WTC11 (cell line): ENCODE measurements around the gene PRCD. TPM values are rescaled to one million over a fixed set of nuclear protein-coding genes. Genes with fewer than 3 reads are reported as not detected.

Experiments
- ATAC-seq: fragments of 200-7000 bp; cut with Tn5 transposase; 2 replicates; pipeline ENCODE4 v1.10.0; 2021; ENCODE audit warnings: mild to moderate bottlenecking, moderate library complexity
- CTCF ChIA-PET: fragments of 300-600 bp; sonication (Branson Sonifier 250); formaldehyde crosslinking; loops from one replicate; lab custom pipeline; 2021; ENCODE audit warnings: antibody characterized with exemption; lab: Charles Lee
- POLR2A ChIA-PET: fragments of 350-600 bp; sonication (Branson Sonifier 250); formaldehyde crosslinking; loops from one replicate; lab custom pipeline; 2021; ENCODE audit warnings: antibody characterized with exemption; lab: Charles Lee
- DNase-seq: peaks from one replicate; pipeline ENCODE4 v3.0.0; 2021; ENCODE audit warnings: low spot score
- H3K27ac Mint-ChIP-seq: 2 replicates; pipeline ENCODE4 v1.8.0; 2021; ENCODE audit warnings: mixed read lengths
- H3K27me3 Mint-ChIP-seq: 2 replicates; pipeline ENCODE4 v1.8.0; 2021; ENCODE audit warnings: low read depth, mild to moderate bottlenecking, moderate library complexity, mixed read lengths
- H3K36me3 Mint-ChIP-seq: 2 replicates; pipeline ENCODE4 v1.8.0; 2021; ENCODE audit warnings: mixed read lengths
- H3K4me1 Mint-ChIP-seq: 2 replicates; pipeline ENCODE4 v1.8.0; 2022; ENCODE audit warnings: mixed read lengths
- H3K4me3 Mint-ChIP-seq: 2 replicates; pipeline ENCODE4 v1.8.0; 2021; ENCODE audit warnings: mild to moderate bottlenecking, moderate library complexity, mixed read lengths
- H3K9me3 Mint-ChIP-seq: 2 replicates; pipeline ENCODE4 v1.8.0; 2021; ENCODE audit warnings: mixed read lengths
- CBFB ChIP-seq: sonication (generic); formaldehyde crosslinking; IDR thresholded peaks from 2 replicates; pipeline ENCODE4 v1.8.1; 2022; ENCODE audit warnings: mild to moderate bottlenecking, low read depth, missing genetic modification reagents
- ELF4 ChIP-seq: sonication (generic); formaldehyde crosslinking; IDR thresholded peaks from 2 replicates; pipeline ENCODE4 v1.8.1; 2022; ENCODE audit warnings: low read depth, mild to moderate bottlenecking, moderate library complexity, missing genetic modification reagents
- GABPB1 ChIP-seq: sonication (generic); formaldehyde crosslinking; IDR thresholded peaks from 2 replicates; pipeline ENCODE4 v1.8.1; 2023; ENCODE audit warnings: mild to moderate bottlenecking, missing genetic modification reagents
- HMGA2 ChIP-seq: fragments of 250-450 bp; sonication (Bioruptor Pico); IDR thresholded peaks from 2 replicates; pipeline ENCODE4 v1.4.0; 2021; ENCODE audit warnings: mild to moderate bottlenecking, moderate library complexity
- JUN ChIP-seq: sonication (generic); formaldehyde crosslinking; IDR thresholded peaks from 2 replicates; pipeline ENCODE4 v1.8.0; 2023; ENCODE audit warnings: mild to moderate bottlenecking, missing genetic modification reagents
- NFATC4 ChIP-seq: fragments of 250-450 bp; sonication (Bioruptor Pico); IDR thresholded peaks from 2 replicates; pipeline ENCODE4 v1.9.0; 2021; ENCODE audit warnings: mild to moderate bottlenecking
- SMAD3 ChIP-seq: sonication (generic); formaldehyde crosslinking; IDR thresholded peaks from 2 replicates; pipeline ENCODE4 v1.8.0; 2022; ENCODE audit warnings: missing genetic modification reagents, mild to moderate bottlenecking, borderline replicate concordance
- total RNA-seq: library from RNA; stranded (reverse); gene quantifications from 3 replicates; pipeline ENCODE4 v1.2.3, GENCODE V29; 2021
- TF ChIP-seq, protein P1 (sequence below): sonication (generic); formaldehyde crosslinking; IDR thresholded peaks from 2 replicates; pipeline ENCODE4 v1.8.1; 2023; ENCODE audit warnings: mild to moderate bottlenecking, missing genetic modification reagents
- TF ChIP-seq, protein P2 (sequence below): fragments of 250-450 bp; sonication (Bioruptor Pico); IDR thresholded peaks from 2 replicates; pipeline ENCODE4 v1.9.0; 2021; ENCODE audit warnings: mild to moderate bottlenecking
- TF ChIP-seq, protein P3 (sequence below): fragments of 250-450 bp; sonication (Bioruptor Pico); IDR thresholded peaks from 2 replicates; pipeline ENCODE4 v1.9.0; 2021; ENCODE audit warnings: mild to moderate bottlenecking
- TF ChIP-seq, protein P4 (sequence below): sonication (generic); formaldehyde crosslinking; IDR thresholded peaks from 2 replicates; pipeline ENCODE4 v1.8.1; 2022; ENCODE audit warnings: mild to moderate bottlenecking, moderate library complexity, missing genetic modification reagents
- TF ChIP-seq, protein P5 (sequence below): sonication (generic); formaldehyde crosslinking; IDR thresholded peaks from 2 replicates; pipeline ENCODE4 v1.8.1; 2023; ENCODE audit warnings: mild to moderate bottlenecking, missing genetic modification reagents
- TF ChIP-seq, protein P6 (sequence below): fragments of 250-450 bp; sonication (Bioruptor Pico); IDR thresholded peaks from 2 replicates; pipeline ENCODE4 v1.9.0; 2021; ENCODE audit warnings: mild to moderate bottlenecking, borderline replicate concordance
- TF ChIP-seq, protein P7 (sequence below): sonication (generic); formaldehyde crosslinking; IDR thresholded peaks from 2 replicates; pipeline ENCODE4 v1.8.1; 2022; ENCODE audit warnings: low read depth, mild to moderate bottlenecking, moderate library complexity, missing genetic modification reagents, borderline replicate concordance

PRCD gene
- total RNA-seq, 1 experiment from 2014 or later, result 2.7 TPM

DNA sequence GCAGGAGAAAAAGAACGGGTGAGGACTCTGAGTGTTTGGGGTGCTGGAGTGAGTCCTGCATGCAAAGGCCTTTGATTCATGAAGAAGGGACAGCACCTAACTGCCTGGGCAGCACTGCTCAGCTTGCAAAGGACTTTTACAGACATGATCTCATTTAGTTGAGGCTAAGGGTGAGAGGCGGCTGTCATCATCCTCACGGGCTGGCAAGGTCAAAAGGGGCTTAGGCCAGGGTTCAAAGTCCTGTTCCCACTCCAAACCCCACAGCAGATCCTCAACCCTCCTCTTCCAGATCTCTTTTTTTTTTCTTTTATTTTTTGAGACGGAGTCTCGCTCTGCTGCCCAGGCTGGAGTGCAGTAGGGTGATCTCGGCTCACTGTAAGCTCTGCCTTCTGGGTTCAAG is 43.4 kb upstream of the PRCD start:
- no peak overlapping the region for H3K27ac Mint-ChIP-seq
- no peak for ATAC-seq
- ChIA-PET POLR2A (no interaction called here), CTCF (interaction anchor here (1.0 to 4.3 kb wide), 2 partner anchors 37 to 47 kb away, joined by 3 to 30 read pairs; no protein-coding TSS in a partner anchor)
- H3K27me3 Mint-ChIP-seq, result peaks cover 5% of the 10 kb centered on the region
- no peak for TF ChIP-seq NFATC4 (CRISPR knock-in tag)
- no peaks in the 10 kb centered on the region for H3K9me3 Mint-ChIP-seq
- DNase-seq, result no peak
- H3K36me3 Mint-ChIP-seq, result no peaks in the 10 kb centered on the region
- H3K4me1 Mint-ChIP-seq, result peaks cover 49% of the 10 kb centered on the region
- no peak overlapping the region for H3K4me3 Mint-ChIP-seq

DNA sequence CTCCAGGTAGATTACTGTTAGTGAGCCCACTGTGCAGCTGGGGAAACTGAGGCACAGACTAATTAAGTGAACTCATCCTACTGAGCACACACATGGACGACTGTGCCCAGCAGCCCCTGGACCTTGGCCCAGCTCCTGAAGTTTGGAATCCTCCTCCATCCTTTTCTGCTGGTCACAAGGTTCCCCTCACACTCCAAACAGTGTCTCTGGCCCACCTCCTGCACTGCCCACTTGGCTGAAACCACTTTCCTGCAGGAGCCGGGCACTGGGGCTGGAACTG is 42.2 kb upstream of the PRCD start:
- H3K4me3 Mint-ChIP-seq, result no peak overlapping the region
- CTCF ChIA-PET, result interaction anchor here (0.6 to 5.1 kb wide), 11 partner anchors 11 to 218 kb away, joined by 3 to 30 read pairs (median 4); no protein-coding TSS in a partner anchor
- TF ChIP-seq, protein P1, sequence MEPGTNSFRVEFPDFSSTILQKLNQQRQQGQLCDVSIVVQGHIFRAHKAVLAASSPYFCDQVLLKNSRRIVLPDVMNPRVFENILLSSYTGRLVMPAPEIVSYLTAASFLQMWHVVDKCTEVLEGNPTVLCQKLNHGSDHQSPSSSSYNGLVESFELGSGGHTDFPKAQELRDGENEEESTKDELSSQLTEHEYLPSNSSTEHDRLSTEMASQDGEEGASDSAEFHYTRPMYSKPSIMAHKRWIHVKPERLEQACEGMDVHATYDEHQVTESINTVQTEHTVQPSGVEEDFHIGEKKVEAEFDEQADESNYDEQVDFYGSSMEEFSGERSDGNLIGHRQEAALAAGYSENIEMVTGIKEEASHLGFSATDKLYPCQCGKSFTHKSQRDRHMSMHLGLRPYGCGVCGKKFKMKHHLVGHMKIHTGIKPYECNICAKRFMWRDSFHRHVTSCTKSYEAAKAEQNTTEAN (CRISPR knock-in tag), result no peak

DNA sequence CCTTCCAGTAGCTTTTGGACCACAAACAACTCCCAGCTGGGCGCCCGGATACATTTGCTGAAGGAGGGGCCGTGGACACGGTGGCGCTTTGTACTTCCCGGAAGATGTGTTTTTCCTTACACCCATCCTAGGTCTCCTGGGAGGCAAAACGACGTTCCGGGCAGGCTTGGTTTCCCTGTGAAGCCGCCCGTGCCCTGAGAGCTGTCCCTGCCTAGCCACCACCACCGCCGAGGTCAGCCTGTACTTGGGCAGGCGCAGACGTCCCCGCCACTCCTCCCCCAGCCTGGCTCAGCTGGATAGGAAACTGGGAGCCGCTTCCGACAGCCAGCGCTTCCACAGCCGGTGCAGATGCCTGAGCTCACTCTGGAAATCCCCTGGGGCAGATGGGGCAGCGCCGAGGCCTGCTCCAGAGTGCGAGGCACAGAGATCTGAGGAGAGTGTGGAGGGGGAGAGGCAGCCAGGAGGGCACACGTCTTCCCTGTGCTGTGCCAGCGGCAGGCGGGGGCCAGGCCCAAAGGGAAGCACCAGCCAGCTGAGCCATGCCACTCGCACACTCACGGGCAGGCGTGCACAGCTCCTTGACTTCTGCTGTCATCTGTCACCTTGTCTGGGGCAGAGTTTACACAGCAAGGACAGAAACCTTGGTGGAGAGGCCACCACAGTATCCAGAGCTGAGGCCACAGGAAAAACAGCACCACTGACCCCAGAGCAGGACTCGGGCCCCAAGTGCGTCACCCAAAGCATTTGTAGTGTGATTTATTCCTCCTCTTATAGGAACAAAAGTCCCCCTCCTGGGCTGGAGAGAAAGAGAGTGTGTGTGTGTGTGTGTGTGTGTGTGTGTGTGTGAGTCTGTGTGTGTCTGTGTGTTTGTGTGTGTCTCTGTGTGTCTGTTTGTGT is 41.6 kb upstream of the PRCD start:
- peak; percentile 60 for DNase-seq
- Mint-ChIP-seq H3K27me3 (peaks cover 5% of the 10 kb centered on the region), H3K4me3 (no peak overlapping the region), H3K4me1 (peaks cover 48% of the 10 kb centered on the region), H3K36me3 (no peaks in the 10 kb centered on the region), H3K9me3 (no peaks in the 10 kb centered on the region), H3K27ac (peak overlapping the region; percentile 32; the same call in 1 of the 2 replicates)
- ATAC-seq, result peak; percentile 5; the same call in 1 of the 2 replicates
- ChIA-PET POLR2A (no interaction called here), CTCF (interaction anchor here (0.6 to 5.1 kb wide), 13 partner anchors 11 to 218 kb away, joined by 3 to 30 read pairs (median 4); partner anchors contain the start of gene SPHK1)
- TF ChIP-seq HMGA2 (CRISPR knock-in tag), result no peak
- TF ChIP-seq SMAD3 (CRISPR knock-in tag), result no peak
- TF ChIP-seq, protein P2, sequence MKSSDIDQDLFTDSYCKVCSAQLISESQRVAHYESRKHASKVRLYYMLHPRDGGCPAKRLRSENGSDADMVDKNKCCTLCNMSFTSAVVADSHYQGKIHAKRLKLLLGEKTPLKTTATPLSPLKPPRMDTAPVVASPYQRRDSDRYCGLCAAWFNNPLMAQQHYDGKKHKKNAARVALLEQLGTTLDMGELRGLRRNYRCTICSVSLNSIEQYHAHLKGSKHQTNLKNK (CRISPR knock-in tag), result no peak
- TF ChIP-seq, protein P3, sequence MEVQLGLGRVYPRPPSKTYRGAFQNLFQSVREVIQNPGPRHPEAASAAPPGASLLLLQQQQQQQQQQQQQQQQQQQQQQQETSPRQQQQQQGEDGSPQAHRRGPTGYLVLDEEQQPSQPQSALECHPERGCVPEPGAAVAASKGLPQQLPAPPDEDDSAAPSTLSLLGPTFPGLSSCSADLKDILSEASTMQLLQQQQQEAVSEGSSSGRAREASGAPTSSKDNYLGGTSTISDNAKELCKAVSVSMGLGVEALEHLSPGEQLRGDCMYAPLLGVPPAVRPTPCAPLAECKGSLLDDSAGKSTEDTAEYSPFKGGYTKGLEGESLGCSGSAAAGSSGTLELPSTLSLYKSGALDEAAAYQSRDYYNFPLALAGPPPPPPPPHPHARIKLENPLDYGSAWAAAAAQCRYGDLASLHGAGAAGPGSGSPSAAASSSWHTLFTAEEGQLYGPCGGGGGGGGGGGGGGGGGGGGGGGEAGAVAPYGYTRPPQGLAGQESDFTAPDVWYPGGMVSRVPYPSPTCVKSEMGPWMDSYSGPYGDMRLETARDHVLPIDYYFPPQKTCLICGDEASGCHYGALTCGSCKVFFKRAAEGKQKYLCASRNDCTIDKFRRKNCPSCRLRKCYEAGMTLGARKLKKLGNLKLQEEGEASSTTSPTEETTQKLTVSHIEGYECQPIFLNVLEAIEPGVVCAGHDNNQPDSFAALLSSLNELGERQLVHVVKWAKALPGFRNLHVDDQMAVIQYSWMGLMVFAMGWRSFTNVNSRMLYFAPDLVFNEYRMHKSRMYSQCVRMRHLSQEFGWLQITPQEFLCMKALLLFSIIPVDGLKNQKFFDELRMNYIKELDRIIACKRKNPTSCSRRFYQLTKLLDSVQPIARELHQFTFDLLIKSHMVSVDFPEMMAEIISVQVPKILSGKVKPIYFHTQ (CRISPR knock-in tag), result no peak
- TF ChIP-seq, protein P4, sequence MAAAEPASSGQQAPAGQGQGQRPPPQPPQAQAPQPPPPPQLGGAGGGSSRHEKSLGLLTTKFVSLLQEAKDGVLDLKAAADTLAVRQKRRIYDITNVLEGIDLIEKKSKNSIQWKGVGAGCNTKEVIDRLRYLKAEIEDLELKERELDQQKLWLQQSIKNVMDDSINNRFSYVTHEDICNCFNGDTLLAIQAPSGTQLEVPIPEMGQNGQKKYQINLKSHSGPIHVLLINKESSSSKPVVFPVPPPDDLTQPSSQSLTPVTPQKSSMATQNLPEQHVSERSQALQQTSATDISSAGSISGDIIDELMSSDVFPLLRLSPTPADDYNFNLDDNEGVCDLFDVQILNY (CRISPR knock-in tag), result no peak
- TF ChIP-seq, protein P5, sequence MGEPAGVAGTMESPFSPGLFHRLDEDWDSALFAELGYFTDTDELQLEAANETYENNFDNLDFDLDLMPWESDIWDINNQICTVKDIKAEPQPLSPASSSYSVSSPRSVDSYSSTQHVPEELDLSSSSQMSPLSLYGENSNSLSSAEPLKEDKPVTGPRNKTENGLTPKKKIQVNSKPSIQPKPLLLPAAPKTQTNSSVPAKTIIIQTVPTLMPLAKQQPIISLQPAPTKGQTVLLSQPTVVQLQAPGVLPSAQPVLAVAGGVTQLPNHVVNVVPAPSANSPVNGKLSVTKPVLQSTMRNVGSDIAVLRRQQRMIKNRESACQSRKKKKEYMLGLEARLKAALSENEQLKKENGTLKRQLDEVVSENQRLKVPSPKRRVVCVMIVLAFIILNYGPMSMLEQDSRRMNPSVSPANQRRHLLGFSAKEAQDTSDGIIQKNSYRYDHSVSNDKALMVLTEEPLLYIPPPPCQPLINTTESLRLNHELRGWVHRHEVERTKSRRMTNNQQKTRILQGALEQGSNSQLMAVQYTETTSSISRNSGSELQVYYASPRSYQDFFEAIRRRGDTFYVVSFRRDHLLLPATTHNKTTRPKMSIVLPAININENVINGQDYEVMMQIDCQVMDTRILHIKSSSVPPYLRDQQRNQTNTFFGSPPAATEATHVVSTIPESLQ, result no peak
- TF ChIP-seq, protein P6, sequence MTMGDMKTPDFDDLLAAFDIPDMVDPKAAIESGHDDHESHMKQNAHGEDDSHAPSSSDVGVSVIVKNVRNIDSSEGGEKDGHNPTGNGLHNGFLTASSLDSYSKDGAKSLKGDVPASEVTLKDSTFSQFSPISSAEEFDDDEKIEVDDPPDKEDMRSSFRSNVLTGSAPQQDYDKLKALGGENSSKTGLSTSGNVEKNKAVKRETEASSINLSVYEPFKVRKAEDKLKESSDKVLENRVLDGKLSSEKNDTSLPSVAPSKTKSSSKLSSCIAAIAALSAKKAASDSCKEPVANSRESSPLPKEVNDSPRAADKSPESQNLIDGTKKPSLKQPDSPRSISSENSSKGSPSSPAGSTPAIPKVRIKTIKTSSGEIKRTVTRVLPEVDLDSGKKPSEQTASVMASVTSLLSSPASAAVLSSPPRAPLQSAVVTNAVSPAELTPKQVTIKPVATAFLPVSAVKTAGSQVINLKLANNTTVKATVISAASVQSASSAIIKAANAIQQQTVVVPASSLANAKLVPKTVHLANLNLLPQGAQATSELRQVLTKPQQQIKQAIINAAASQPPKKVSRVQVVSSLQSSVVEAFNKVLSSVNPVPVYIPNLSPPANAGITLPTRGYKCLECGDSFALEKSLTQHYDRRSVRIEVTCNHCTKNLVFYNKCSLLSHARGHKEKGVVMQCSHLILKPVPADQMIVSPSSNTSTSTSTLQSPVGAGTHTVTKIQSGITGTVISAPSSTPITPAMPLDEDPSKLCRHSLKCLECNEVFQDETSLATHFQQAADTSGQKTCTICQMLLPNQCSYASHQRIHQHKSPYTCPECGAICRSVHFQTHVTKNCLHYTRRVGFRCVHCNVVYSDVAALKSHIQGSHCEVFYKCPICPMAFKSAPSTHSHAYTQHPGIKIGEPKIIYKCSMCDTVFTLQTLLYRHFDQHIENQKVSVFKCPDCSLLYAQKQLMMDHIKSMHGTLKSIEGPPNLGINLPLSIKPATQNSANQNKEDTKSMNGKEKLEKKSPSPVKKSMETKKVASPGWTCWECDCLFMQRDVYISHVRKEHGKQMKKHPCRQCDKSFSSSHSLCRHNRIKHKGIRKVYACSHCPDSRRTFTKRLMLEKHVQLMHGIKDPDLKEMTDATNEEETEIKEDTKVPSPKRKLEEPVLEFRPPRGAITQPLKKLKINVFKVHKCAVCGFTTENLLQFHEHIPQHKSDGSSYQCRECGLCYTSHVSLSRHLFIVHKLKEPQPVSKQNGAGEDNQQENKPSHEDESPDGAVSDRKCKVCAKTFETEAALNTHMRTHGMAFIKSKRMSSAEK, result no peak
- TF ChIP-seq ELF4, result no peak
- TF ChIP-seq, protein P7, sequence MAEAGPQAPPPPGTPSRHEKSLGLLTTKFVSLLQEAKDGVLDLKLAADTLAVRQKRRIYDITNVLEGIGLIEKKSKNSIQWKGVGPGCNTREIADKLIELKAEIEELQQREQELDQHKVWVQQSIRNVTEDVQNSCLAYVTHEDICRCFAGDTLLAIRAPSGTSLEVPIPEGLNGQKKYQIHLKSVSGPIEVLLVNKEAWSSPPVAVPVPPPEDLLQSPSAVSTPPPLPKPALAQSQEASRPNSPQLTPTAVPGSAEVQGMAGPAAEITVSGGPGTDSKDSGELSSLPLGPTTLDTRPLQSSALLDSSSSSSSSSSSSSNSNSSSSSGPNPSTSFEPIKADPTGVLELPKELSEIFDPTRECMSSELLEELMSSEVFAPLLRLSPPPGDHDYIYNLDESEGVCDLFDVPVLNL, result no peak
- no peak for TF ChIP-seq GABPB1 (CRISPR knock-in tag)
- TF ChIP-seq CBFB, result no peak
- TF ChIP-seq JUN (CRISPR knock-in tag), result no peak
- TF ChIP-seq, protein P1 (CRISPR knock-in tag), result no peak

More for the DNA sequence above, 42.2 kb upstream of the PRCD start:
- H3K27ac Mint-ChIP-seq, result no peak overlapping the region
- no peaks in the 10 kb centered on the region for H3K9me3 Mint-ChIP-seq
- DNase-seq, result no peak
- no peaks in the 10 kb centered on the region for H3K36me3 Mint-ChIP-seq
- ATAC-seq, result no peak
- H3K27me3 Mint-ChIP-seq, result peaks cover 5% of the 10 kb centered on the region
- peaks cover 54% of the 10 kb centered on the region for H3K4me1 Mint-ChIP-seq
- POLR2A ChIA-PET, result no interaction called here
